ENCODE measurements around the gene BTG3. TPM values are rescaled to one million over a fixed set of nuclear protein-coding genes. Genes with fewer than 3 reads are reported as not detected.

The BTG3 gene
- total and polyA plus RNA-seq, 9 of the 15 experiments (the other 6 are each of a cell fraction or from before 2014, with no cell fraction given), result 11.7 to 43.0 (median 29.7) TPM

- TF ChIP-seq PATZ1 (CRISPR knock-in tag; IDR thresholded peaks at IDR 0.05; ENCODE audit: borderline replicate concordance) (no peak), ZNF75A (CRISPR knock-in tag; IDR thresholded peaks at IDR 0.05) (no peak), HDAC6 (IDR thresholded peaks at IDR 0.05; ENCODE audit: low read depth, low read length) (no peak), HSF4 (CRISPR knock-in tag; IDR thresholded peaks at IDR 0.05; ENCODE audit: borderline replicate concordance) (no peak), ARID3A (IDR thresholded peaks at IDR 0.05; ENCODE audit: borderline replicate concordance, low read depth, low read length) (no peak), ZNF830 (CRISPR knock-in tag; IDR thresholded peaks at IDR 0.05) (no peak), GABPA (tag; conservative IDR thresholded peaks at IDR 0.05; ENCODE audit: low read depth) (peak; percentile 60), THAP12 (CRISPR knock-in tag; IDR thresholded peaks at IDR 0.05) (peak; percentile 50; the same call in 1 of the 2 replicates), SRF (CRISPR knock-in tag; IDR thresholded peaks at IDR 0.05) (0 out of 4 replicates have a peak, but pooled peaks of 1 of the 2 experiments have one; percentile 14), ZNF263 (CRISPR knock-in tag; IDR thresholded peaks at IDR 0.05; ENCODE audit: borderline replicate concordance) (peak; percentile 61), JUND (IDR thresholded peaks at IDR 0.05; ENCODE audit: borderline replicate concordance, low read depth, low read length) (no peak), JUND (tag; IDR thresholded peaks at IDR 0.05; ENCODE audit: borderline replicate concordance, low read depth, low read length) (no peak), HDGF (IDR thresholded peaks at IDR 0.05) (no peak), SP1 (CRISPR knock-in tag; IDR thresholded peaks at IDR 0.05) (no peak), ZNF398 (CRISPR knock-in tag; IDR thresholded peaks at IDR 0.05) (no peak), FOXP1 (CRISPR knock-in tag; IDR thresholded peaks at IDR 0.05) (peak; percentile 55; the same call in 1 of the 2 replicates), DEAF1 (CRISPR knock-in tag; IDR thresholded peaks at IDR 0.05) (no peak)
These were observed at the start of gene BTG3 (continued) for GRCh38 chr21:17612565-17613241.

Data from K562 (cell line).